SK-N-SH (cell line): ENCODE data around the gene ALKBH2. TPM values are rescaled to one million over a fixed set of nuclear protein-coding genes. Genes with fewer than 3 reads are reported as not detected.

Experiments
- CTCF ChIA-PET: fragments of 300-600, 350-600 bp; formaldehyde crosslinking; extraction: SDS; loops from one replicate; lab custom pipeline; 2021; lab: Yijun Ruan, JAX
- POLR2A ChIA-PET: fragments of 350-600 bp; sonication (Branson Sonifier 250); formaldehyde crosslinking; extraction: SDS; loops from one replicate; lab custom pipeline; 2020; ENCODE audit warnings: antibody characterized with exemption, inconsistent platforms; lab: Yijun Ruan, JAX
- DNase-seq: peaks from one replicate; pipeline ENCODE4 v3.0.0; 2012
- H2AFZ ChIP-seq: fragments of 200-600 bp; sonication (generic); 2 replicates; pipeline ENCODE4 v1.8.1; 2016; ENCODE audit warnings: antibody characterized with exemption, mild to moderate bottlenecking, low read depth
- H3F3A ChIP-seq: fragments of 200-600 bp; sonication (generic); replicated peaks from 2 replicates; pipeline ENCODE3; 2016; ENCODE audit warnings: antibody characterized with exemption, mild to moderate bottlenecking; ENCODE audit not compliant: insufficient read depth
- H3K27ac ChIP-seq, 2 experiments: fragments of 200-500 bp in 1 of 2; fragments of 200-600 bp in 1 of 2; sonication (Bioruptor generic) in 1 of 2; sonication (generic), shearing (Covaris generic) in 1 of 2; 2 replicates each; pipeline versions ENCODE4 v1.5.1 to v1.6.1; 2014 to 2016; ENCODE audit warnings: low read depth in 2 of 2, inconsistent platforms in 1 of 2, low read length in 1 of 2, mild to moderate bottlenecking in 1 of 2, mixed read lengths in 1 of 2
- H3K27me3 ChIP-seq: fragments of 200-600 bp; sonication (generic), shearing (Covaris generic); 2 replicates; pipeline ENCODE4 v1.6.1; 2016; ENCODE audit warnings: mixed run types; ENCODE audit not compliant: insufficient read depth
- H3K36me3 ChIP-seq, 2 experiments: fragments of 200-500 bp in 1 of 2; fragments of 200-600 bp in 1 of 2; sonication (Bioruptor generic) in 1 of 2; sonication (generic) in 1 of 2; replicated peaks in 1 of 2; 2 replicates each; pipeline versions ENCODE3 to v1.5.1; 2014 to 2016; ENCODE audit warnings: low read length in 1 of 2, mild to moderate bottlenecking in 1 of 2; ENCODE audit not compliant: insufficient read depth in 2 of 2, control insufficient read depth in 1 of 2
- H3K4me1 ChIP-seq, 2 experiments: fragments of 200-500 bp in 1 of 2; fragments of 200-600 bp in 1 of 2; sonication (Bioruptor generic) in 1 of 2; sonication (generic), shearing (Covaris generic) in 1 of 2; 2 replicates each; pipeline versions ENCODE4 v1.5.1 to v1.6.1; 2014 to 2016; ENCODE audit warnings: low read depth in 1 of 2, low read length in 1 of 2, mixed run types in 1 of 2; ENCODE audit not compliant: insufficient read depth in 2 of 2, control insufficient read depth in 1 of 2
- H3K4me2 ChIP-seq: fragments of 200-600 bp; sonication (generic), shearing (Covaris generic); 2 replicates; pipeline ENCODE4 v1.6.1; 2017; ENCODE audit warnings: mixed run types
- H3K4me3 ChIP-seq, 2 experiments: fragments of 200-500 bp in 1 of 2; fragments of 200-600 bp in 1 of 2; sonication (Bioruptor generic) in 1 of 2; sonication (generic), shearing (Covaris generic) in 1 of 2; 2 replicates each; pipeline versions ENCODE4 v1.5.1 to v1.8.1; 2014 to 2016; ENCODE audit warnings: low read depth in 2 of 2, inconsistent platforms in 1 of 2, low read length in 1 of 2, mild to moderate bottlenecking in 1 of 2, mixed read lengths in 1 of 2, moderate library complexity in 1 of 2
- H3K79me2 ChIP-seq: fragments of 200-600 bp; sonication (generic); 2 replicates; pipeline ENCODE4 v1.8.1; 2017; ENCODE audit warnings: mild to moderate bottlenecking; ENCODE audit not compliant: insufficient read depth
- H3K9ac ChIP-seq: fragments of 200-600 bp; sonication (generic); 2 replicates; pipeline ENCODE4 v1.6.1; 2017; ENCODE audit warnings: mixed run types
- H3K9me2 ChIP-seq: fragments of 200-600 bp; sonication (generic); 2 replicates; pipeline ENCODE4 v1.6.1; 2017; ENCODE audit warnings: mixed run types
- H3K9me3 ChIP-seq: fragments of 200-600 bp; sonication (generic); 2 replicates; pipeline ENCODE4 v1.6.1; 2017; ENCODE audit warnings: mixed run types, mild to moderate bottlenecking, moderate library complexity
- H4K20me1 ChIP-seq: fragments of 200-600 bp; sonication (generic); 2 replicates; pipeline ENCODE4 v1.6.1; 2017; ENCODE audit warnings: mild to moderate bottlenecking, mixed run types; ENCODE audit not compliant: insufficient read depth
- CTCF ChIP-seq: fragments of 200-600 bp; sonication (generic); IDR thresholded peaks from 2 replicates; pipeline ENCODE4 v1.6.1; 2017; ENCODE audit warnings: antibody characterized with exemption, mild to moderate bottlenecking, moderate library complexity
- ELF1 ChIP-seq: IDR thresholded peaks from 2 replicates; pipeline ENCODE4 v1.4.0; 2012
- EP300 ChIP-seq, 2 experiments: IDR thresholded peaks; 2 replicates each; pipeline versions ENCODE4 v1.4.0 to v1.6.1; 2012; ENCODE audit warnings: borderline replicate concordance in 1 of 2, low read depth in 1 of 2, low read length in 1 of 2
- EZH2phosphoT487 ChIP-seq: fragments of 200-600 bp; sonication (generic); IDR thresholded peaks from 2 replicates; pipeline ENCODE4 v1.6.1; 2017; ENCODE audit warnings: low read depth, mixed run types, mild to moderate bottlenecking, antibody characterized with exemption, moderate library complexity, borderline replicate concordance
- FOSL2 ChIP-seq: IDR thresholded peaks from 2 replicates; pipeline ENCODE4 v1.4.0; 2012; ENCODE audit warnings: low read depth, mild to moderate bottlenecking, moderate library complexity, borderline replicate concordance
- FOXJ3 ChIP-seq: sonication (generic); formaldehyde crosslinking; IDR thresholded peaks from 2 replicates; pipeline ENCODE4 v1.5.1; 2020; ENCODE audit warnings: mild to moderate bottlenecking, missing genetic modification reagents
- FOXM1 ChIP-seq: IDR thresholded peaks from 2 replicates; pipeline ENCODE4 v1.4.0; 2012; ENCODE audit warnings: low read depth, mild to moderate bottlenecking
- GABPA ChIP-seq: IDR thresholded peaks from 2 replicates; pipeline ENCODE4 v1.4.0; 2012; ENCODE audit warnings: low read depth, mild to moderate bottlenecking
- GATA2 ChIP-seq: sonication (generic); formaldehyde crosslinking; IDR thresholded peaks from 2 replicates; pipeline ENCODE4 v1.5.0; 2020; ENCODE audit warnings: mild to moderate bottlenecking, missing genetic modification reagents
- IRF3 ChIP-seq: fragments of 150-350 bp; IDR thresholded peaks from 2 replicates; pipeline ENCODE4 v1.6.1; 2016; ENCODE audit warnings: mild to moderate bottlenecking, low read depth, low read length
- MEF2A ChIP-seq: IDR thresholded peaks from 2 replicates; pipeline ENCODE4 v1.4.0; 2012; ENCODE audit warnings: low read depth, borderline replicate concordance
- PBX3 ChIP-seq: IDR thresholded peaks from 2 replicates; pipeline ENCODE4; 2012
- RAD21 ChIP-seq: IDR thresholded peaks from 2 replicates; pipeline ENCODE4 v1.6.1; 2012; ENCODE audit warnings: mild to moderate bottlenecking, low read length
- RCOR1 ChIP-seq: fragments of 150-350 bp; IDR thresholded peaks from 2 replicates; pipeline ENCODE4 v1.6.1; 2017; ENCODE audit warnings: antibody characterized with exemption, low read length
- REST ChIP-seq: IDR thresholded peaks from 2 replicates; pipeline ENCODE4 v1.6.1; 2012; ENCODE audit warnings: mild to moderate bottlenecking, low read depth, low read length, moderate library complexity
- RFX5 ChIP-seq: IDR thresholded peaks from 2 replicates; pipeline ENCODE4 v1.6.1; 2012; ENCODE audit warnings: mild to moderate bottlenecking, improper control_type of control experiment, low read length
- SMC3 ChIP-seq: IDR thresholded peaks from 2 replicates; pipeline ENCODE4 v1.6.1; 2012; ENCODE audit warnings: low read depth, low read length, improper control_type of control experiment
- TCF12 ChIP-seq: IDR thresholded peaks from 2 replicates; pipeline ENCODE4 v1.4.0; 2012
- TEAD4 ChIP-seq: IDR thresholded peaks from 2 replicates; pipeline ENCODE4 v1.4.0; 2012; ENCODE audit warnings: mild to moderate bottlenecking, borderline replicate concordance; ENCODE audit not compliant: insufficient read depth
- WGBS: methylation state at CpG from one replicate; pipeline ENCODE4 v1.1.6; 2017; ENCODE audit warnings: low lambda C conversion rate; 5-methylcytosine and 5-hydroxymethylcytosine counted together
- polyA plus RNA-seq, 3 experiments: library from polyadenylated mRNA; depleted of rRNA; stranded (reverse); fragments of >200 nt; gene quantifications; 2 replicates each; pipeline ENCODE4 v1.2.3, GENCODE V29; 2012

The ALKBH2 gene
- polyA plus RNA-seq, 1 of the 3 experiments (the other 2 are of a cell fraction), result 47.3 TPM

- 46% methylated on average over 6 of the region's 6 CpGs for WGBS
- peak; percentile 22 for DNase-seq
- peaks cover 9 to 23% of the 10 kb centered on the region in 2 experiments for H3K36me3 ChIP-seq
- H4K20me1 ChIP-seq, result no peaks in the 10 kb centered on the region
- no peaks in the 10 kb centered on the region for H3K27me3 ChIP-seq
- H3K4me2 ChIP-seq, result peak overlapping the region; percentile 95
- H3K9ac ChIP-seq, result peak overlapping the region; percentile 74
- peaks cover 0 to 22% of the 10 kb centered on the region in 2 experiments; a peak in 1 of 4 replicates for H3K4me1 ChIP-seq
- peak overlapping the region; percentile 92 for H2AFZ ChIP-seq
- H3F3A ChIP-seq, result peaks cover 4% of the 10 kb centered on the region
- H3K4me3 ChIP-seq, result peak overlapping the region; percentile 60 to 77
- H3K9me2 ChIP-seq, result no peaks in the 10 kb centered on the region
- TF ChIP-seq IRF3, result no peak
- no peak for TF ChIP-seq FOSL2
- no peak for TF ChIP-seq PBX3
- TF ChIP-seq RFX5, result no peak
- no peak for TF ChIP-seq SMC3
- no peak for TF ChIP-seq GATA2 (CRISPR knock-in tag)
- TF ChIP-seq TCF12, result no peak
- TF ChIP-seq EZH2phosphoT487, result no peak
- no peak for TF ChIP-seq CTCF
- no peak for TF ChIP-seq FOXM1
- no peak for TF ChIP-seq REST
- no peak for TF ChIP-seq FOXJ3 (CRISPR knock-in tag)
- no peak for TF ChIP-seq ELF1
- no peak for TF ChIP-seq GABPA
- TF ChIP-seq TEAD4, result no peak
- TF ChIP-seq EP300 (IDR thresholded peaks at IDR 0.05; ENCODE audit: borderline replicate concordance in 1 of 2, low read depth in 1 of 2, low read length in 1 of 2), result no peak
- no peak for TF ChIP-seq MEF2A
- no peak for TF ChIP-seq RAD21
- no peak for TF ChIP-seq RCOR1
- peak overlapping the region; percentile 54 to 60; a peak in 2 of 4 replicates for H3K27ac ChIP-seq
- ChIA-PET POLR2A (no interaction called here), CTCF (interaction anchor here (0.6 to 2.5 kb wide), 34 partner anchors 9 to 1223 kb away, joined by 3 to 20 read pairs (median 4); partner anchors contain the start of gene ACACB)
- peaks cover 23% of the 10 kb centered on the region for H3K79me2 ChIP-seq
- H3K9me3 ChIP-seq, result no peaks in the 10 kb centered on the region
Measured at GRCh38 chr12:109092497-109093021, 713 bp downstream of the ALKBH2 start.
